ENCODE data around the gene MXD1. TPM values are rescaled to one million over a fixed set of nuclear protein-coding genes. Genes with fewer than 3 reads are reported as not detected.
"Not testable (repeated sequence)": the region's sequence is repeated elsewhere in the genome, so short reads cannot be mapped to it uniquely, and the experiment has no call there.

The MXD1 gene
- 4.0 and 13.1 TPM in 2 replicates for total RNA-seq (ENCODE audit: low replicate concordance)

GRCh38 chr2:69914950-69915945, at the start of gene MXD1:
Gene MXD1 (plus strand): TSS chr2:69915109. CDS start chr2:69915331, 222 bp downstream.
- TF ChIP-seq CTCF (IDR thresholded peaks at IDR 0.05; ENCODE audit: insufficient read depth, low read length), result no peak
- peak within 1 kb of the TSS; percentile 88 for H3K4me3 ChIP-seq (ENCODE audit: low read depth, low read length)
- DNase-seq (ENCODE audit: low read depth), result no peak

- DNase-seq (ENCODE audit: low read depth), result no peak
- H3K4me3 ChIP-seq (ENCODE audit: low read depth, low read length), result no peak overlapping the region
- no peak for TF ChIP-seq CTCF (IDR thresholded peaks at IDR 0.05; ENCODE audit: insufficient read depth, low read length)
Measured at GRCh38 chr2:69888451-69888850, 26.5 kb upstream of the MXD1 start.

GRCh38 chr2:69889302-69889701, 25.6 kb upstream of the MXD1 start:
- TF ChIP-seq CTCF (IDR thresholded peaks at IDR 0.05; ENCODE audit: insufficient read depth, low read length), result no peak
- no peak for DNase-seq (ENCODE audit: low read depth)
- no peak overlapping the region for H3K4me3 ChIP-seq (ENCODE audit: low read depth, low read length)

- no peak for TF ChIP-seq CTCF (IDR thresholded peaks at IDR 0.05; ENCODE audit: insufficient read depth, low read length)
- H3K4me3 ChIP-seq (ENCODE audit: low read depth, low read length), result no peak overlapping the region
Measured at GRCh38 chr2:69890881-69891280, 24.0 kb upstream of the MXD1 start.

GRCh38 chr2:69892838-69893424, 22.0 kb upstream of the MXD1 start:
- not testable (repeated sequence) for H3K4me3 ChIP-seq (ENCODE audit: low read depth, low read length); DNase-seq (ENCODE audit: low read depth)

More at GRCh38 chr2:69890881-69891280, 24.0 kb upstream of the MXD1 start:
- DNase-seq (ENCODE audit: low read depth), result no peak

GRCh38 chr2:69893684-69894551, 21.0 kb upstream of the MXD1 start, which contains the start of gene SNRNP27:
Gene SNRNP27 (plus strand): TSS chr2:69893956. CDS start chr2:69893985, 29 bp downstream.
- H3K4me3 ChIP-seq (ENCODE audit: low read depth, low read length), result peak within 1 kb of the TSS; percentile 83
- TF ChIP-seq CTCF (IDR thresholded peaks at IDR 0.05; ENCODE audit: insufficient read depth, low read length), result no peak
- peak; percentile 88 for DNase-seq (ENCODE audit: low read depth)

- not testable (repeated sequence) for DNase-seq (ENCODE audit: low read depth)
- H3K4me3 ChIP-seq (ENCODE audit: low read depth, low read length), result peak overlapping the region; percentile 83
Measured at GRCh38 chr2:69894737-69895136, 20.2 kb upstream of the MXD1 start.
